ENCODE data around the gene SSTR4. TPM values are rescaled to one million over a fixed set of nuclear protein-coding genes. Genes with fewer than 3 reads are reported as not detected.

SSTR4 gene
- total and polyA plus RNA-seq, 2 of the 13 experiments (the other 11 are each of a cell fraction or from before 2014, with no cell fraction given): not detected

- TF ChIP-seq RAD21 (CRISPR knock-in tag; IDR thresholded peaks at IDR 0.05): no peak
- Histone ChIP-seq H3K4me3 (replicated peaks in 1 of 3; ENCODE audit: insufficient read depth in 1 of 3, low read depth in 2 of 3, low read length in 3 of 3) (no peak overlapping the region), H3K9ac (ENCODE audit: insufficient read depth, low read depth, low read length) (no peak overlapping the region), H3K27me3 (ENCODE audit: control insufficient read depth in 1 of 2, insufficient read depth in 2 of 2, low read length in 2 of 2) (peaks cover 2 to 15% of the 10 kb centered on the region in 2 experiments; a peak in 4 of 5 replicates), H3K27ac (ENCODE audit: extremely low read length, insufficient read depth, low read length) (no peak overlapping the region), H3K4me1 (ENCODE audit: insufficient read depth, low read length) (no peaks in the 10 kb centered on the region), H2AFZ (ENCODE audit: low read length) (no peak overlapping the region), H4K20me1 (ENCODE audit: insufficient read depth, low read length) (no peaks in the 10 kb centered on the region), H3K79me2 (ENCODE audit: insufficient read depth, low read length) (no peaks in the 10 kb centered on the region), H3K9me3 (ENCODE audit: low read length) (no peaks in the 10 kb centered on the region), H3K36me3 (replicated peaks in 1 of 2; ENCODE audit: control insufficient read depth in 1 of 2, insufficient read depth in 2 of 2, low read length in 2 of 2) (no peaks in the 10 kb centered on the region), H3K4me2 (ENCODE audit: low read depth, low read length) (no peak overlapping the region)
- BruUV-seq (replicated peaks): no TSS peak
- 46% methylated on average over 16 of the region's 17 CpGs for WGBS (ENCODE audit: low lambda C conversion rate)
- POLR2A ChIA-PET: no interaction called here
- CTCF ChIA-PET (ENCODE audit: low intra/inter-chr PET ratio, low total read pairs): no interaction called here
- ATAC-seq: no peak
- in situ Hi-C loops (cut with HindIII; ENCODE audit: extremely low pct_ligation_motif_present, low pct_unique_long_range_greater_than_20kb) (no loop called here), intact Hi-C loops (cut with micrococcal nuclease; ENCODE audit: unreplicated experiment) (no loop called here)
- DNase-seq (ENCODE audit: low spot score): no peak
- FAIRE-seq: no peak
Observed at GRCh38 chr20:23084282-23084844, 49.3 kb downstream of the SSTR4 start.

- Histone ChIP-seq H3K9ac (ENCODE audit: insufficient read depth, low read depth, low read length) (no peak overlapping the region), H4K20me1 (ENCODE audit: insufficient read depth, low read length) (no peaks in the 10 kb centered on the region), H2AFZ (ENCODE audit: low read length) (no peak overlapping the region), H3K27me3 (ENCODE audit: control insufficient read depth in 1 of 2, insufficient read depth in 2 of 2, low read length in 2 of 2) (peaks cover 2 to 15% of the 10 kb centered on the region in 2 experiments; a peak in 4 of 5 replicates), H3K4me3 (replicated peaks in 1 of 3; ENCODE audit: insufficient read depth in 1 of 3, low read depth in 2 of 3, low read length in 3 of 3) (no peak overlapping the region), H3K79me2 (ENCODE audit: insufficient read depth, low read length) (no peaks in the 10 kb centered on the region), H3K9me3 (ENCODE audit: low read length) (no peaks in the 10 kb centered on the region), H3K27ac (ENCODE audit: extremely low read length, insufficient read depth, low read length) (no peak overlapping the region), H3K36me3 (replicated peaks in 1 of 2; ENCODE audit: control insufficient read depth in 1 of 2, insufficient read depth in 2 of 2, low read length in 2 of 2) (no peaks in the 10 kb centered on the region), H3K4me1 (ENCODE audit: insufficient read depth, low read length) (no peaks in the 10 kb centered on the region), H3K4me2 (ENCODE audit: low read depth, low read length) (no peak overlapping the region)
- WGBS (ENCODE audit: low lambda C conversion rate): 58% methylated on average over 22 of the region's 24 CpGs
- FAIRE-seq (no peak), ATAC-seq (no peak; the same call in 2 of the 3 replicates), DNase-seq (ENCODE audit: low spot score) (no peak)
- in situ Hi-C loops (cut with HindIII; ENCODE audit: extremely low pct_ligation_motif_present, low pct_unique_long_range_greater_than_20kb): no loop called here
- POLR2A ChIA-PET: no interaction called here
- no TSS peak for BruUV-seq (replicated peaks)
- intact Hi-C loops (cut with micrococcal nuclease; ENCODE audit: unreplicated experiment): no loop called here
- TF ChIP-seq MNT (IDR thresholded peaks at IDR 0.05) (peak; percentile 89), HES4 (CRISPR knock-in tag; IDR thresholded peaks at IDR 0.05; ENCODE audit: borderline replicate concordance) (0 out of 2 replicates have a peak, but pooled peaks have one; percentile 30), PBX2 (CRISPR knock-in tag; IDR thresholded peaks at IDR 0.05) (no peak)
- CTCF ChIA-PET (ENCODE audit: low intra/inter-chr PET ratio, low total read pairs): no interaction called here
Observed at GRCh38 chr20:23084845-23085365, 49.8 kb downstream of the SSTR4 start.

Data from HepG2 (cell line).